Natural killer cell treated with Interleukin-12 subunit alpha and Interleukin-12 subunit beta and Interleukin-15 and Interleukin-18, amount 100 ng/mL, for 72 hours (primary cell): ENCODE measurements around the gene NR3C2. TPM values are rescaled to one million over a fixed set of nuclear protein-coding genes. Genes with fewer than 3 reads are reported as not detected.

Experiments
- ATAC-seq, 2 donors: fragments of 150-1000 bp; cut with Tn5 transposase in 1 of 2; sonication (Bioruptor Pico), chemical (Tn5 transposase) in 1 of 2; 2 replicates each; pipeline ENCODE4 v1.10.0; 2021
- DNase-seq: peaks from one replicate; pipeline ENCODE4 v3.0.0; 2022; ENCODE audit warnings: low spot score
- H3K27ac Mint-ChIP-seq, 2 donors: 1 replicate in 1 of 2; 2 replicates in 1 of 2; pipeline ENCODE4 v1.8.0; 2022; ENCODE audit warnings: mixed read lengths in 2 of 2, mild to moderate bottlenecking in 1 of 2, moderate library complexity in 1 of 2
- H3K27me3 Mint-ChIP-seq, 2 donors: 1 replicate in 1 of 2; 2 replicates in 1 of 2; pipeline ENCODE4 v1.8.0; 2022; ENCODE audit warnings: mixed read lengths in 2 of 2
- H3K36me3 Mint-ChIP-seq: one replicate; pipeline ENCODE4 v1.8.0; 2022; ENCODE audit warnings: mixed read lengths
- H3K4me1 Mint-ChIP-seq, 2 donors: 1 replicate in 1 of 2; 2 replicates in 1 of 2; pipeline ENCODE4 v1.8.0; 2022; ENCODE audit warnings: low read depth in 2 of 2, mixed read lengths in 2 of 2, mild to moderate bottlenecking in 1 of 2
- H3K4me3 Mint-ChIP-seq: one replicate; pipeline ENCODE4 v1.8.0; 2022; ENCODE audit warnings: mixed read lengths
- H3K9me3 Mint-ChIP-seq: 2 replicates; pipeline ENCODE4 v1.8.0; 2022; ENCODE audit warnings: mixed read lengths
- total RNA-seq, 2 donors: library from RNA; stranded (reverse); gene quantifications; one replicate each; pipeline ENCODE4 v1.2.3, GENCODE V29; 2022

Gene NR3C2
- total RNA-seq, 2 donors from 2014 or later, result 1.5 to 2.4 TPM

DNA sequence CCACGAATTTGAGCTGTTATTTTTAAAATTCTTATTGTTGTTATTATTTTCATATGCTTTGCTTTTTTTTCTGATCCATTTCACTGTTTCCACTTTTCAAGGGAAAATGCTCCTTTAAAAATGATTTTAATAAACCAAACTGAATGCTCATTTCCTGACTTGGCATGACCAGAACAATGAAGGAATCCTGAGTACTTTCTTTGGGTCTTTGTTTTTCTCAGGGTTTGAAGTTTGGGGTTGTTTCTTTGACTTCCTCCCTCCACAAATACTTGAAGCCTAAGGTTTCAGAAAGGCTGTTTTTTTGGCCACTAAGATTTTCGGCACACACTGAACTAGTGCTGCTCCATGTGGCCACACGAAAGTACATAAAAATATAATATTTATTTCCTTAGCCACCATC is 171.0 kb downstream of the NR3C2 start:
- Mint-ChIP-seq H3K27me3 (peaks cover 8 to 9% of the 10 kb centered on the region in 2 donors), H3K36me3 (no peaks in the 10 kb centered on the region), H3K4me3 (no peak overlapping the region), H3K4me1 (peaks cover 0 to 5% of the 10 kb centered on the region in 2 donors), H3K27ac (no peak overlapping the region), H3K9me3 (no peaks in the 10 kb centered on the region)
- ATAC-seq, result no peak
- DNase-seq, result no peak

DNA sequence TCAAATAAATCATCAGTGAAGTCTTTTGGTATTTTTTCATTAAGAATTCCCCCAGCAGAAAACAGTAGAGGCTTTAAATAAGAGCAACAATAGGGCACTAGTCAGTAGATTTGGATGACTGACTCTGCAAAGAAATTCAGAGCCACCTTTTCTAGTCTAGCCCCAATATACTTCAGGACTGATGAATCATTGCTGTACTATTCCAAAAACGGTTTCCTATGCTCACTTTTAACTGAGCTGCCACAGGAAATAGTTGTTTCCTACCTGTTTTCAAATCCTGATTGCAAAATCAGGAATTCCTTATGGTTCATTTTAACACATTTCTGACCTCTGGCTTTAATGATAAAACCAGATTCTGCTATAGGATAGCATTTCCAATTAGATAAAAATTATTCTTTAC is 171.6 kb downstream of the NR3C2 start:
- Mint-ChIP-seq H3K27ac (no peak overlapping the region), H3K4me1 (peaks cover 0 to 5% of the 10 kb centered on the region in 2 donors), H3K4me3 (no peak overlapping the region)

DNA sequence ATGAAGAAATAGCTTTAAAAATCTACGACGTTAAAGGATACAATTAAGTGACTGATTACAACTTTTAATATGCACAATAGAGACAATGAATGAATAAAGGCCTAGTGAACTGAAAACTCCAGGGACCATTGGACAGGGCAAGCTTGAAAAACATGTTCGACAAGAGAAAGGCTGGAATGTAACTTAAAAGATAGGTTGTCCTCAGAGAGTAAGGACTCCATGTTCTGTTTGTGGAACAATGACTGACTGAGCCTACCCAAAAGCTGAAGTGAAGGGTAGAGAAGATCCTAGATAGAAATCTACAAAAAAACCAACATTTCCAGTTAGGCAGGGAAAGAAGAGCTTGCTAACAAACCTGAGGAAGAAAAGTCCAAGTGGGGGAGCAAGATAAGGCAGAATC is 173.4 kb downstream of the NR3C2 start:
- H3K4me3 Mint-ChIP-seq, result no peak overlapping the region
- no peaks in the 10 kb centered on the region for H3K9me3 Mint-ChIP-seq
- H3K4me1 Mint-ChIP-seq, result peaks cover 0 to 5% of the 10 kb centered on the region in 2 donors
- H3K27ac Mint-ChIP-seq, result no peak overlapping the region
- no peaks in the 10 kb centered on the region for H3K36me3 Mint-ChIP-seq
- DNase-seq (no peak), ATAC-seq (no peak)
- H3K27me3 Mint-ChIP-seq, result peaks cover 8 to 10% of the 10 kb centered on the region in 2 donors

More for the DNA sequence above, 171.6 kb downstream of the NR3C2 start:
- Mint-ChIP-seq H3K36me3 (no peaks in the 10 kb centered on the region), H3K27me3 (peaks cover 8 to 9% of the 10 kb centered on the region in 2 donors), H3K9me3 (no peaks in the 10 kb centered on the region)
- DNase-seq (no peak), ATAC-seq (no peak)

DNA sequence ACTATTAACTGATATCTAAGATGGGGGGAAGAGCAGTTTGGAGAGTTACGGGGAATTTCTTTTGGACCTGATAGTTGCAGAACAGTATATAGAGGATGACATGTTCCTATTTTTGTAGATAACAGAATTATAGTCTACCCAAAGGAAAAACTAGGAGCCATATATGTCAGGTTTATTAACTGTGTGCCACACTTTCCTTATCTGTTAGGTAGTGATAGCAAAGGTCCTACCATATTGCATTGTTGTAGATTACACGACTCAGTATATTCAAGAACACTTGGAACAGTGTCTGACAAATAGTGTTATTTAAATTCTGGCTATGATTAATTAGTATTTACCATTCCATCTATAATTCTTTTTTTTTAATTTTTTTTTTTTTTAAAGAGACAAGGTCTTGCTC is 175.3 kb downstream of the NR3C2 start:
- DNase-seq (no peak), ATAC-seq (no peak)
- Mint-ChIP-seq H3K27me3 (peaks cover 6 to 18% of the 10 kb centered on the region in 2 donors), H3K9me3 (no peaks in the 10 kb centered on the region), H3K27ac (no peak overlapping the region), H3K36me3 (no peaks in the 10 kb centered on the region), H3K4me1 (no peaks in the 10 kb centered on the region), H3K4me3 (no peak overlapping the region)

DNA sequence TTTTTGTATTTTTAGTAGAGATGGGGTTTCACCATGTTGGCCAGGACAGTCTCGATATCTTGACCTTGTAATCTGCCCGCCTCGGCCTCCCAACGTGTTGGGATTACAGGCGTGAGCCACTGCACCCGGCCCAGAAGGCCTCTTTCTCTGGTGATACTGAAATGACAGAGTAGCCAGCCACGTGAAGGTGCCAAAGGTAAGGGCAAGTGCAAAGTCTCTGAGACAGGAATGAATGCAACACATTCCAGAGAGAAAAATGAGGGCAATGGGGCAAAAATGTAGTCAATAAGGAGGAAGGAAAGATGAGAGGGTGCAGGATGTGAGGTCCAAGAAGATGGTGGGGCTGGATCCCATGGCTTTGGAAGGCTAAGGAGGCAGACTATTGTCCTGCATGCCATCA is 176.0 kb downstream of the NR3C2 start:
- no peaks in the 10 kb centered on the region for H3K9me3 Mint-ChIP-seq
- peaks cover 4 to 18% of the 10 kb centered on the region in 2 donors for H3K27me3 Mint-ChIP-seq
- no peak for ATAC-seq
- no peak for DNase-seq
- no peaks in the 10 kb centered on the region for H3K36me3 Mint-ChIP-seq
- H3K27ac Mint-ChIP-seq, result no peak overlapping the region
- H3K4me3 Mint-ChIP-seq, result no peak overlapping the region
- no peaks in the 10 kb centered on the region for H3K4me1 Mint-ChIP-seq

DNA sequence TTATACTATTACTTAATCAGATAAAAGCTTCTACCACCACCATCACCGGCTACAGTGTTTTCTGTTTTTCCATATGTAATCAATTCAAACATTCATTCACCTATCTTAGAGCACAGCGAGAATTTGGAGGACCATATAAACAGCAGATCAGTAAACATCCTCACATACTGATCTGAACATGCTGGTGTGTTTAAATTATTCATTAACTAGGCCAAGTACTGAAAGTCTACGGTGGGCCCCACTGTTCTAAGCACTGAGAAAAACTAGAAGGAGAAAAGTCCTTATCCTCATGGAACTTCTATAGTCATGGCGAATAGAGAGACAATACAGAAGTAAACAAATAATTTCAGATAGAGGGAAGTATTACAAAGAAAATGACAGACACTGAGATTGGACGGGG is 176.6 kb downstream of the NR3C2 start:
- H3K4me3 Mint-ChIP-seq, result no peak overlapping the region
- DNase-seq (no peak), ATAC-seq (no peak)
- no peak overlapping the region for H3K27ac Mint-ChIP-seq
- no peaks in the 10 kb centered on the region for H3K36me3 Mint-ChIP-seq
- H3K27me3 Mint-ChIP-seq, result peaks cover 4 to 18% of the 10 kb centered on the region in 2 donors
- no peaks in the 10 kb centered on the region for H3K9me3 Mint-ChIP-seq
- no peaks in the 10 kb centered on the region for H3K4me1 Mint-ChIP-seq

DNA sequence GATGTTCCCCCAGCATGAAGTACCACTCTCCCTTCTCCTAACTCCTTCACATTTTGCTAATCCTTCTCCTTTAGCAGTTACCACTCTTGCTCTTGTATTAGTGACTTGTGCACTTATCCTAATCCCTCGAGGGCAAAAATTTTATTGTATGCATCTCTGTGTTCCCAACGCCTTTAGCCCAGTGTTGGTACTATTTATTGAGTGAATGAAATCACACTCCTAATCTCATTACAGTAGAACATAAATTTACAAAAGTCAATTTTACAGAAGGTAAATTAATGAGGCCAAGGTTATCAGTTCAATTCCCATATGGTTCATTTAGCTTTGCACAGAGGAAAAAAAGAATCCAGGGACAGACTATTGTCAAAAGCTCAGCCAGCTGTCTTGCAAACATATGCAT is 178.4 kb downstream of the NR3C2 start:
- Mint-ChIP-seq H3K27me3 (peaks cover 4 to 18% of the 10 kb centered on the region in 2 donors), H3K36me3 (no peaks in the 10 kb centered on the region), H3K9me3 (no peaks in the 10 kb centered on the region), H3K4me3 (no peak overlapping the region), H3K4me1 (no peaks in the 10 kb centered on the region), H3K27ac (no peak overlapping the region)
- DNase-seq (no peak), ATAC-seq (no peak)

DNA sequence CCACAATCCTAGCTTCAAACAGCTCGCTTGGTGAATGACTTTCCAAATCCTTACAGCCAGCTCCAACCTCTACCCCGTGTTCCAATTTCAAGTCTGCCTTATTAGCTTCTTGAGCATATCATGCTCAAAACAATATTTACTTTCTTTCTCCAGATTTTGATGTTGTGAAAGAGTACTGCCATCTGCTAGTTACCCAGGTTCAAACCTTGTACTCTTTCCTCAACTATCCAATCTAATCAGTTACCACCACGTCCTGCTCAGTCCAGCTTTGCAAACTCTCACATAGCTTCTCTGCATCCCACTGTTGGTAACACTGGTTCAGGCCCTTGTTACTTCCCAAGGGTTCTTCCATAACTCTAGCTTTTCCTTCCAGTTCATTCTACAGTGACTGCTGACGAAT is 179.1 kb downstream of the NR3C2 start:
- H3K4me3 Mint-ChIP-seq, result no peak overlapping the region

DNA sequence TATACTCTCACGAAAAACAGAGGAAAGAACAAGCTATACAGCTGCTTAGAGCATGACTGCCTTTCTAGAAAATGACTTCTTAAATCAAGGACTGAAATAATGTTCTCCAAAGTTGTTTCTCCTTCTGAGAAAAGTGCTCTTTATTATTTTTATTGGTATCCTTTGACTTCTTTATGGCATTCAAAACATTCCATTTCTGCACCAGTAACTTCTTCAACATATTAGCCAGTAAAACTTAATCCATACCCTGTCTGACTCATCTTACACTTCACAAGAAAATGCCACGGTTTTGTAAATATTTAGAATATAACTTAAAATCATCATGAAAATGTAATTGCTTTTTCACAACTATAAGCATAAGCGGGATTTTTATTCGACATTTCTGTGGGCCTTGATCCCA is 180.4 kb downstream of the NR3C2 start:
- Mint-ChIP-seq H3K4me1 (no peaks in the 10 kb centered on the region), H3K9me3 (no peaks in the 10 kb centered on the region), H3K27me3 (peaks cover 4 to 18% of the 10 kb centered on the region in 2 donors), H3K36me3 (no peaks in the 10 kb centered on the region), H3K27ac (no peak overlapping the region), H3K4me3 (no peak overlapping the region)
- DNase-seq, result no peak
- no peak for ATAC-seq

More for the DNA sequence above, 179.1 kb downstream of the NR3C2 start:
- ATAC-seq, result no peak
- Mint-ChIP-seq H3K27ac (no peak overlapping the region), H3K27me3 (peaks cover 4 to 18% of the 10 kb centered on the region in 2 donors), H3K4me1 (no peaks in the 10 kb centered on the region), H3K36me3 (no peaks in the 10 kb centered on the region), H3K9me3 (no peaks in the 10 kb centered on the region)
- DNase-seq, result no peak

DNA sequence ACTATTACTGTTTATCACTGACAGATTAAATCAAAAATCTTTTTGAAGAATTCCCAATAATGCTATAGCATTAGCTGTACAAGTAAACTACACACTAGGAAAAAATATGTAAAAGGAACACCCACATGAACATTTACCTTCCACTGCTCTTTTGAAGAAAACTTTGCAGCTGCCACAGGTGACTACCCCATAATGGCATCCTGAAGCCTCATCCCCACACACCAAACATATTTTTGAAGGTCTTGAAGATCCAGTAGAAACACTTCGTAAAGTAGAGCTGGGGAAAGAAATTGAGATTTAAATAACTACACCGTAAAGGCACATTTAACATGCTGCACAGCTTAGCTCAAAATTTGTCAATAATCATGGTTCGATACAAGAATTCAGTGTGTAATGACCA is 182.4 kb downstream of the NR3C2 start:
- no peaks in the 10 kb centered on the region for H3K36me3 Mint-ChIP-seq
- no peak overlapping the region for H3K27ac Mint-ChIP-seq
- no peak for DNase-seq
- no peaks in the 10 kb centered on the region for H3K9me3 Mint-ChIP-seq
- H3K27me3 Mint-ChIP-seq, result peaks cover 4 to 18% of the 10 kb centered on the region in 2 donors
- no peak for ATAC-seq
- H3K4me3 Mint-ChIP-seq, result no peak overlapping the region
- no peaks in the 10 kb centered on the region for H3K4me1 Mint-ChIP-seq

DNA sequence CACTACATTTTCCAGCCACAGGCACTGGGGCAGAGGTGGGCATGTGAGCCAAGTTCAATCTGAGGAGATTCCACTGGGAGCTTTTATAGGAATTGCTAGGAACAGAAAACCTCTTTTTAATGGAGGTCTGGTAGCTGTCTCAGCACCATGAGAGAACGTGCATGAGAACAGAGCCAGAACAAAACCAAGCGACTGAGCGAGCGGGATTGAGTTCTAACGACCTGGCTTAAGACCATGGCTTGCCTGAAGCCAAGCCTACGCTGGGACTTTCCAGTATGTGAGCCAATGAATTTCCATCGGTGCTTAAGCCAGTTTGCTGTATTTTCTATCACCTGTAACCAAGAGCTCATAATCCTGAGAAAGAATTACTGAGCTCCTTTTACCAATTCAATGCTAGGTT is 183.7 kb downstream of the NR3C2 start:
- Mint-ChIP-seq H3K4me3 (no peak overlapping the region), H3K36me3 (no peaks in the 10 kb centered on the region), H3K4me1 (no peaks in the 10 kb centered on the region), H3K9me3 (no peaks in the 10 kb centered on the region), H3K27ac (no peak overlapping the region), H3K27me3 (peaks cover 6 to 13% of the 10 kb centered on the region in 2 donors)
- ATAC-seq (no peak), DNase-seq (no peak)

DNA sequence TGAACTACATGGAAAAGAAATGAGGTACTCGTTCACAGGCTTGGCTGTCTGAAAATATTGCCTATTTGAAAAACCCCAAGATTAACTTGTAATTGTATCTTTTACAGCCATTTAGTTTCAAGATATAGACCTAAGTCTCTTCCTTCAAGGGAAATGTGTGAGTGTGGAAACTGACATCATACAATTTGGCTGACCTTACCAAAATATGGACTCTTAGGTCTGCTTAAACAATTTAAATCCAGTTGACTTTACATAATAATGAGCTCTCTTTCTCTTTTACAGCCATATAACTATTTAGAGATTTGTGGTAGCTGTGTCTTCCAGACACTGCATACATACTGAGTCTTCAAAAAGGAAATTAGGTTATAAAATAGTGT is 186.9 kb downstream of the NR3C2 start:
- H3K4me1 Mint-ChIP-seq, result no peaks in the 10 kb centered on the region
- peaks cover 5 to 12% of the 10 kb centered on the region in 2 donors for H3K27me3 Mint-ChIP-seq
- H3K4me3 Mint-ChIP-seq, result no peak overlapping the region
- H3K9me3 Mint-ChIP-seq, result no peaks in the 10 kb centered on the region
- no peak overlapping the region for H3K27ac Mint-ChIP-seq
- no peaks in the 10 kb centered on the region for H3K36me3 Mint-ChIP-seq
- DNase-seq (no peak), ATAC-seq (no peak)

DNA sequence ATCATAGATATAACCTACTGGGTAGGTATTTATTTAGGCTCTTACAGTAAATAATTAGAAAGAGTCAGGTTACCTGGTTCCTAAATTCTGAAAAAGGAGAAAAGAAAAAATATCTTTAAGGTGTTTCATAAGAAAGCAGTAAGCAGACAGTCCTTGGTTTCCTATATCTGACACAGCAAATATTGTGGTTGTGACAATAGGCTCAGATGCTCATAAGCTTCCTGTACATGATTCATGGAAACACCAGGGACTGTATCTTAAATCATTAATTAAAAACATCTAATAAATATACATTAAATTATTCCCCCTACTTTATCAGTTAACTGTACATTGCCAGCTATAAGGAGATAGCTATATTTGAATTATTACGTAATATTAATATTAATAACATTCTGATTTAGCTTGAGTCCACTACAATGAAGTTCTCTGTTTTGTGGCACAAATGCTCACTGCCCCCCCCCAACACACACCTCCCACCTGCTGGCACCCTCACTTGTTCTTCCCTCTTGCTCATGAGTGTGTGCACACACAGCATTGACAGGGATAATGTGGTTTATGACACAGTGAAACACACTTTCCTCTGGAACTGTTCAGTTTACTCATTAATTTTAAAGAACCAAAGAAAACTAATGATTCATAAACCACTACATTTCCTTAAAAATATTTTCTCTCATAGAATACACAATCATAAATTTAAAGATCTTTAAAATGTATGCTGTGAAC is 187.4 kb downstream of the NR3C2 start:
- no peaks in the 10 kb centered on the region for H3K36me3 Mint-ChIP-seq
- H3K4me3 Mint-ChIP-seq, result no peak overlapping the region
- no peak for DNase-seq
- H3K4me1 Mint-ChIP-seq, result no peaks in the 10 kb centered on the region
- H3K27ac Mint-ChIP-seq, result no peak overlapping the region
- no peak for ATAC-seq
- H3K9me3 Mint-ChIP-seq, result no peaks in the 10 kb centered on the region
- peaks cover 5 to 12% of the 10 kb centered on the region in 2 donors for H3K27me3 Mint-ChIP-seq

DNA sequence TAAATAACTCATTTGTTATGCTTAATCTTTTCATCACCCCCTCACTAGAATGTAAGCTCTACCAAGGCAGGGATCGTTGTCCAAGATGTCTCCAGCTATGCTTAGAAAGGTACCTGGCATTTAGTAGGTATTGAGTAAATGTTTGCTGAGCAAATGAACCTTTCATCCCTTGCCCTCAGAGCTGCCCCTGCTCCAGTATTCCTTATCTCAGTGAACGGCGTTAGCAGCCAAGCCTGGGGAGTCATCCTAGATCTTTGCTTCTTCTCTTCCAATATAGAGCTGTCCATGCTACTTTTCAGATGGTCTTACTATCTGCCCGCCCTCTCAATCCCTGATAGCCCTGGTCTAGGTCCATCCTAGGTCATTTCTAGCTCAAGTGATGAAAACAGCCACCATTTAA is 188.4 kb downstream of the NR3C2 start:
- DNase-seq, result no peak
- no peaks in the 10 kb centered on the region for H3K9me3 Mint-ChIP-seq

DNA sequence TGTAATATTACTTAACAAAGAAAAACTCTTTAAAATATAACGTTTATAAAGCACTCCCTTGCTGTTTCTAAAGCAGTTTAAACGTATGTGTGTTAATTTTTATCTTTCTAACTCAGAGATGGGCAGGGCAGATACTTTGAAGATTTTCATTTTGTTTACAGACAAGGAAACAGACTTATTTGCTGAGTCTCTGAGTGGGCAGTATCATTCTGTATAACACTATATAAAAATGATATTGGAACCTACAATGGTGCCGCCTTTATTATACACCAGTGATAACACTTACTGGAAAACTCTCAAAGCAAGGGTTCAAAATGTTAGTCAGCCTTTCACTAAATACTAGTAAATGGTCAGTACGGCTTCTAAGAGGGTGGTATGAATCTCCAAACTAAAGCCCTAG is 193.4 kb downstream of the NR3C2 start:
- H3K9me3 Mint-ChIP-seq, result no peaks in the 10 kb centered on the region
- DNase-seq (no peak), ATAC-seq (no peak)
- H3K4me3 Mint-ChIP-seq, result no peak overlapping the region
- H3K36me3 Mint-ChIP-seq, result no peaks in the 10 kb centered on the region
- no peaks in the 10 kb centered on the region for H3K4me1 Mint-ChIP-seq
- H3K27ac Mint-ChIP-seq, result no peak overlapping the region
- peaks cover 3 to 12% of the 10 kb centered on the region in 2 donors for H3K27me3 Mint-ChIP-seq

More for the DNA sequence above, 188.4 kb downstream of the NR3C2 start:
- Mint-ChIP-seq H3K4me3 (no peak overlapping the region), H3K36me3 (no peaks in the 10 kb centered on the region), H3K27me3 (peaks cover 5 to 12% of the 10 kb centered on the region in 2 donors), H3K4me1 (no peaks in the 10 kb centered on the region), H3K27ac (no peak overlapping the region)
- ATAC-seq, result no peak
